GM21360 (cell line): ENCODE data around the gene HTRA3.
"Not testable (repeated sequence)": the region's sequence is repeated elsewhere in the genome, so short reads cannot be mapped to it uniquely, and the experiment has no call there.

ENCODE experiments used
- ATAC-seq: cut with Tn5 transposase; IDR thresholded peaks from one replicate; pipeline ENCODE4 v1.9.1; 2021; ENCODE audit warnings: mild to moderate bottlenecking, moderate library complexity; ENCODE audit not compliant: unreplicated experiment

HTRA3 gene

DNA sequence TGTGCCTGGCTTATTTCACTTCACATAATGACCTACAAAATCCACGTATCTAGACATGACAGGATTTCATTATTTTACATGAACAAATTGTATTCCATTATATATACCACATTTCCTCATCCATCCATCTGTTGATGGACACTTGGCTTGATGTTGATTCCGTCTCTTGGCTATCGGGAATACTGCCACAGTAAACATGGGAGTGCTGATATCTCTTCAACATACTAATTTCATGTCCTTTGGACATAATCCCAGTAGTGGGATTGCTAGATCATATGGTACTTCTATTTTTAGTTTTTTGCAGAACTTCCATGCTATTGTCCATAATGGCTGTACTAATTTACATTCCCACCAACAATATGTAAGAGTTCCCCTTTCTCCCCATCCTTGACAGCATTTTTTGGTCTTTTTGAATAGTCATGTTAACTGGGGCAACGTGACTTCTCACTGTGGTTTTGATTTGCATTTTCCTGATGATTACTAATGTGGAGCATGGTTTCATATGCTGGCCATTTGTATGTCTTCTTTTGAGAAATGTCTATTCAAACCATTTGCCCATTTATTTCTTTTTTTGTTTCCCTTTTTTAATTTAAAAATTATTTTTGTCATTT lies 68.9 kb downstream of the HTRA3 start:
- ATAC-seq, result no peak

DNA sequence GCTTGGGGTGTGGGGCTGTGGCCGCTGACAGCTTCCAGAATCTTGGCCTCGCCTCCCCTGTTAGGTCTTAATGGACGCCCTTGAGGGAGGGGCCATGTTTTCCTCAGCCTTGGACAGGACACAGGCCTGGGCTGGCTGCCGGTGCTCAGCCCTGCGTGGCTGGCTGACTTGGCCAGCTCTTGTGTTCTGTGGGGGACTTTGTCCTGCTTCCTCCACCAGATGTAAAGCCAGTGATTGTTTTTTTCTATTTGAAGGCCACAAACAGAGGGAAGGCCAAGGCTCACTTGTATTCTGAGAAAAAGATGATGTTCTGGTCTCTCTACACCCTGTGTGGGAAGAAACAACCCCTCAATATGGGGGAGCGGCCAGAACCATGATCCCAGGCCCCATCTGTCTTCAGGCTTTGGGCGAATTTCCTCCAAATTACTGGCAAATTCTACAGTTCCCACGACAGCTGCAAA lies 71.3 kb downstream of the HTRA3 start:
- no peak for ATAC-seq

DNA sequence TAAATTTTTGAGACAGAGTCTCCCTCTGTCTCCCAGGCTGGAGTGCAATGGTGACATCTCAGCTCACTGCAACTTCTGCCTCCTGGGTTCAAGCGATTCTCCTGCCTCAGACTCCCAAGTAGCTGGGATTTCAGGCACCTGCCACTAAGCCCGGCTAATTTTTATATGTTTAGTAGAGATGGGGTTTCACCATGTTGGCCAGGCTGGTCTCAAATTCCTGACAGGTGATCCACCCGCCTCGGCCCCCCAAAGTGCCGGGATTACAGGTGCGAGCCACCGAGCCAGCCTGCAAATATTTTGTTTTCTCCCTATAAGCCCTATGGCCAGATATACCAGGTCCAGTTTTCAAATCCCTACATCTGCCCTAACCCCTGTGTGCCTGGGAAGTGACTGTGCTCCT lies 71.7 kb downstream of the HTRA3 start:
- not testable (repeated sequence) for ATAC-seq

- ATAC-seq, result no peak
Observed at GRCh38 chr4:8341691-8342090, 72.1 kb downstream of the HTRA3 start.

DNA sequence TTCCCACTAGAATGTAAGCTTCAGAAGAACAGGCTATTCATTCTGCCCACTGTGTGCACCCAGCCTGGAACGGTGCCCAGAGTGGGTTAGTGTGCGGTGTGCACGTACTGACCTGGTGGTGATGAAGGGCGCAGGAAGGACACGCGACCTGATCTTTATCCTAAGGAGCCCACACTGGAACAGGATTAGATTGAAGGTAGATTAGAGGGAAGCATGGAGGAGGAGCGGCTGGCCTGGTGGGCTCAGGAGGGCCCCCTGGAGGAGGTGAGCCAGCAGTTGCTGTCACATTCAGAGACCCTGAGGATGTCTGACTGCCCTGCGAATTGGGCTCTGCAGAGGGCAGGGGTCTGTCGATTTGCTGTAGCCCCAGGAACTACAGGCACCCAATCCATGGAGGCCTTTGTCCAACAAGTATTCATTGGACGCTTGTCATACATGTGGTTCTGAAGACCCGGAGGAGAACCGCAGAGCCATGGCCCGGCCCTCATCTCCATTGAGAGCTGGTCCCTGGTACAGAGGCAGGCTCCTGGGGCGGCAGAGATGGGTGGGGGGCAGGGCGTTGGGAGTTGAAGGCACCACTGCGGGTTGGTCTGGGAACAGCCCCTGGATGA lies 73.2 kb downstream of the HTRA3 start:
- ATAC-seq, result no peak

GRCh38 chr4:8343262-8343966 lies 73.9 kb downstream of the HTRA3 start:
- ATAC-seq, result no peak

DNA sequence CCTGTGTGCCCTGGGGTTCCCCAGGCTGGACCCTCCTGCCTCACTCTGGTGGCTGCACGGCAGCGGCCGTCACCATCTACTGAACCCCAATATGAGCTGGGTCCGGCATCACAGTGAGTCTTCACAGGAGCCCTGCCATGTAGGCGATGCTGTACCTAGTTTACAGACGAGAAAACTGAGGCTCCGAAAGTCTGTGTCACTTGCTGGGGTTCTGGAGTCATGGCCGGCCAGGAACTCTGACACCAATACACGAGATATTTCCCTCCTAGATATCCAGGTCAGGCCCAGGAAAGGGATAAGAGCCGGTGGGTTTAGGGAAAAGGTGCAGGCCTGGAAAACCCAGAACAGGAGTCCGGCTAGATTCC lies 74.4 kb downstream of the HTRA3 start:
- ATAC-seq, result no peak

GRCh38 chr4:8344377-8344776 lies 74.8 kb downstream of the HTRA3 start:
- no peak for ATAC-seq

- ATAC-seq, result no peak
Observed at GRCh38 chr4:8345053-8345945, 75.7 kb downstream of the HTRA3 start.

GRCh38 chr4:8345946-8346814 lies 76.6 kb downstream of the HTRA3 start:
- no peak for ATAC-seq

- no peak for ATAC-seq
Observed at GRCh38 chr4:8346838-8347605, 77.5 kb downstream of the HTRA3 start.

- no peak for ATAC-seq
Observed at GRCh38 chr4:8347660-8348059, 78.1 kb downstream of the HTRA3 start.

- no peak for ATAC-seq
Observed at GRCh38 chr4:8348071-8348470, 78.5 kb downstream of the HTRA3 start.

DNA sequence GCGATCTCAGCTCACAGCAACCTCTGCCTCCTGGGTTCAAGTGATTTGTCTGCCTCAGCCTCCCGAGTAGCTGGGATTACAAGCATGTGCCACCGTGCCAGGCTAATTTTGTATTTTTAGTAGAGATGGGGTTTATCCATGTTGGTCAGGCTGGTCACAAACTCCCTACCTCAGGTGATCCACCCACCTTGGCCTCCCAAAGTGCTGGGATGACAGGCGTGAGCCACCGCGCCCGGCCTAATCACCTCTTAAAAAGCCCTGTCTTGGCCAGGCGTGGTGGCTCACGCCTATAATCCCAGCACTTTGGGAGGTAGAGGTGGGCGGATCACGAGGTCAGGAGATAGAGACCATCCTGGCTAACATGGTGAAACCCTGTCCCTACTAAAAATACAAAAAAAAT lies 79.7 kb downstream of the HTRA3 start:
- not testable (repeated sequence) for ATAC-seq

DNA sequence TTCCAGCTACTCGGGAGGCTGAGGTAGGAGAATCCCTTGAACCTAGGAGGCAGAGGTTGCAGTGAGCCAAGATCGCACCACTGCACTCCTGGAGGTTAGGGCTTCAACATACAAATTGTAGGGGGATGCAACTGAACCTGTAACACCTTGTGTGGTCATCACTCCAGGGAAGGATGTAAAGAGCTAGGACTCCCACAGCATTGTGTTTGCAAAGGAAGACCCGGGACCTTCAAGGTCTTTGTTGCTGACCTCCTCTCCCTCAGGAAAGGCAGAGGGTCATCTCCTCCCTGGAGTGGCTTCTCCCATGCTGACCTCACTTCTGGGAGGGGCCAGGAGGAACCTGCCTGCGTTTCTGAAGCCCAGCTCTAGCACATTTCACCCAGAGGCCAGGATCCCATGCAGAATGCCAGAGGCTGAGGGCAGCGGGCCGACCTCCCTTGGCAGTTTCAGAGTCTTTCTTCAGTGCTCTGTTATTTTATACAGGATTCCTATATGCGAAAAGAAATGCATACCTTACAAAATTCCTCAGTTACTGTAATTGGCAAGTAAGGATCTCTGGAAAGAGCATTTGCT lies 80.2 kb downstream of the HTRA3 start:
- ATAC-seq, result no peak

DNA sequence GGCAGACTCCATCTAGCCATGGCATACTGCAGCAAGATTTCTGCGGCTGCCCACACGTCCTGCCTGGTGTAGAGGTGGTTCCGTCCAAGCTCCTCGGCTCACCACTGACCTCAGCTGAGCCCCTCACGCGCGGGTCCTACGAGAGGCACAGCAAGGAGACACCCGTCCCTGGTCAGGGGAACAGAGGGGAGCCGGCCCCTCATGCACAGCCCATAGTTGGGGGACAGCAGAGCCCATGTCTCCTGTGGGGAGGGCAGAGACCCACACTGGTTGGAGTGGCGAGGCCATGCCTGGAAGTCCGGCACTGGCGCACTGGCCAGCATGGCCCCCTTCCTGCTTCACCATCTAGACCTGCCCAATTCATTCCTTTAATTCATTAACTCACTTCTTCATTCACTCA lies 80.8 kb downstream of the HTRA3 start:
- ATAC-seq, result no peak

DNA sequence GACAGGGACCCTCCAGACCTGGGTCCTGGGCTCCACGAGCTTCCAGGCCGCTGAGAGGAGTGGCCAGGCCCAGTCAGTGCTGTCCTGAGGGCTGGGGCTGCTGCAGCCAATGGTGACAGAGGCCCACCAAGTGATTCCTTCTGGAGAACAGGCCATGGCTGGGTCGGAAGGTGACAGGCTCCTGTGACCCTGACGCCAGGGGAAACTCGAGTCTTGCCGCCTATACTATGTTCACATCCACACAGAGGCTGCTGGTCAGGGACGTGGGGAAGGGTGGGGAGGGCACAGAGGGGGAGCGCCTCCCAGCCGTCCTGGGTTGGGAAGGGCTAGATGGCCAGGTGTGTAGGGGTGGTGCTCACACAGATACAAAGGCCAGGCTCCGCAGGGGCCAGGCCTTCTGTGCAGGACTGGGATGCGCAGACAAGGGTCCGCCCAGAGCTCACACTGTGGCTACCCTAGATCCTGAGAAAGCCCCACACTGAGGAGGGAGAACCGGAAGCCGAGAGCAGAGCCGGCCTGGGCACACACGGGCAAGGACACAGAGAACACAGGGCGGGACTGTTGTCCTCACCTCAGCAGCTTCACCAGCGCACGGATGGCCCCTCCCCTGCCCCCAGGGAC lies 81.4 kb downstream of the HTRA3 start:
- no peak for ATAC-seq

DNA sequence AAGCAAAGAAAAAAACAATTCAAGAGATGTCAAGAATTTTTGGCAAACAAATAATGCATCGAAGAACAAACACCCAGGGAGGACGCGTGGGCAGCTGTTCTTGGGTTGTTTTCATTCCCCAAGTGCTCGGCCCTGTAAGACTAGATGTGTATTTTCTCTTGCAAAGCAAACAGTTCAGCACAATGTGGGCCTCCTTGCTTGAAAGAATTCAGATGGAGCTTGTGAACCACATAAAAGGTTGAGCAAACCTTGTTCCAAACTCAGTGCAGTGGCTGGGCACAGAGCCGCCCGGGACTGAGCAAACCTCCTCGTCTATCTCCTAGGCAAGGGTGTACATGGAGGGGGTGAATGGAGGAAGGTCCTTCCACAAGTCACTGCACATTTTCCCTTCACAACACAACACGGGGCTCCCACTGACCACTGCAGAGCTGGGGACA lies 82.4 kb downstream of the HTRA3 start:
- ATAC-seq, result no peak
